H1 (cell line): ENCODE data around the gene METTL21C. TPM values are rescaled to one million over a fixed set of nuclear protein-coding genes. Genes with fewer than 3 reads are reported as not detected.

Experiments used
- CBX5 ChIP-seq: fragments of 300-800, 300-1000 bp; sonication (generic); IDR thresholded peaks from 2 replicates; pipeline ENCODE4 v1.7.1; 2016; ENCODE audit warnings: antibody characterized with exemption, low read length, low read depth
- GTF2F1 ChIP-seq: IDR thresholded peaks from 2 replicates; pipeline ENCODE4 v1.6.1; 2012; ENCODE audit warnings: low read depth, low read length, improper control_type of control experiment, borderline replicate concordance
- KDM4A ChIP-seq: IDR thresholded peaks from one replicate; pipeline ENCODE4 v1.7.1; 2012; ENCODE audit warnings: low read depth, mild to moderate bottlenecking, moderate library complexity, low read length, inconsistent platforms; ENCODE audit not compliant: severe bottlenecking
- RAD21 ChIP-seq, 2 experiments: IDR thresholded peaks in 1 of 2; conservative IDR thresholded peaks in 1 of 2; 2 replicates each; pipeline ENCODE4 v1.6.1; 2011; ENCODE audit warnings: low read depth in 2 of 2, low read length in 2 of 2, improper control_type of control experiment in 1 of 2, inconsistent platforms in 1 of 2, mild to moderate bottlenecking in 1 of 2, moderate library complexity in 1 of 2
- RBBP5 ChIP-seq: IDR thresholded peaks from 2 replicates; pipeline ENCODE4 v1.7.1; 2012; ENCODE audit warnings: low read depth, mild to moderate bottlenecking, inconsistent platforms, low read length, moderate library complexity, borderline replicate concordance
- polyA plus RNA-seq, 7 experiments: library from polyadenylated mRNA; depleted of rRNA in 3 of 7; stranded (reverse) in 5 of 7; unstranded in 2 of 7; fragments of >200 nt in 5 of 7; fragments of 200-250 nt in 2 of 7; gene quantifications; 1 replicate in 5 of 7; 2 replicates in 1 of 7; 4 replicates in 1 of 7; pipeline versions ENCODE4 v1.2.1 to v1.2.3, GENCODE V29; 2011 to 2013; ENCODE audit warnings: missing spikeins in 2 of 7, mixed read lengths in 2 of 7
- total RNA-seq: library from RNA; stranded (reverse); fragmentation: NEBNext Ultra II Directional; extraction: Animal tissue kit (Norgen Biotek cat#: 25700); gene quantifications from 2 replicates; pipeline ENCODE4 v1.2.1, GENCODE V29; 2021
- TF ChIP-seq, protein P1 (sequence below): IDR thresholded peaks from 2 replicates; pipeline ENCODE4 v1.6.1; 2012; ENCODE audit warnings: inconsistent platforms
- TF ChIP-seq, protein P2 (sequence below): IDR thresholded peaks from 2 replicates; pipeline ENCODE4 v1.6.1; 2012; ENCODE audit warnings: low read length, inconsistent platforms

METTL21C gene
- total and polyA plus RNA-seq, 2 of the 8 experiments (the other 6 are each of a cell fraction or from before 2014, with no cell fraction given) = not detected

DNA sequence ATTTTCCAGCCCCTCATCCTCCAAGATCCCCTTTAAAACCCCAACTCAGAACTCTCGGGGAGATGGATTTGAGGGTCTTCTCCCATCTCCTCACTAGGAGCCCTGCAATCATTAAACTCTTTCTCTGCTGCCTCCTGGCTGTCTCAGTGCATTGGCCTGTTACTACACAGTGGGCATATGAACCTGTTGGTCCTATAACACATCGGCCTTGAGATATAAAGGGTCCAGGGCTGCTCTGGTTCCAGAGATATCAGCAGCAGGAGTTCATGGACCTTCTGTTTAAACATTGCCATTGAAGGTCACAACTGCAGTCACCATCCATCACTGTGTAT, 3.8 kb upstream of the METTL21C start (continued):
- TF ChIP-seq GTF2F1 (no peak), RAD21 (IDR thresholded peaks at IDR 0.05 in 1 of 2, conservative IDR thresholded peaks at IDR 0.05 in 1 of 2; ENCODE audit: low read depth in 2 of 2, low read length in 2 of 2) (no peak), RBBP5 (no peak), CBX5 (no peak), KDM4A (no peak)
- TF ChIP-seq, protein P1, sequence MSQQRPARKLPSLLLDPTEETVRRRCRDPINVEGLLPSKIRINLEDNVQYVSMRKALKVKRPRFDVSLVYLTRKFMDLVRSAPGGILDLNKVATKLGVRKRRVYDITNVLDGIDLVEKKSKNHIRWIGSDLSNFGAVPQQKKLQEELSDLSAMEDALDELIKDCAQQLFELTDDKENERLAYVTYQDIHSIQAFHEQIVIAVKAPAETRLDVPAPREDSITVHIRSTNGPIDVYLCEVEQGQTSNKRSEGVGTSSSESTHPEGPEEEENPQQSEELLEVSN = no peak
- TF ChIP-seq, protein P2, sequence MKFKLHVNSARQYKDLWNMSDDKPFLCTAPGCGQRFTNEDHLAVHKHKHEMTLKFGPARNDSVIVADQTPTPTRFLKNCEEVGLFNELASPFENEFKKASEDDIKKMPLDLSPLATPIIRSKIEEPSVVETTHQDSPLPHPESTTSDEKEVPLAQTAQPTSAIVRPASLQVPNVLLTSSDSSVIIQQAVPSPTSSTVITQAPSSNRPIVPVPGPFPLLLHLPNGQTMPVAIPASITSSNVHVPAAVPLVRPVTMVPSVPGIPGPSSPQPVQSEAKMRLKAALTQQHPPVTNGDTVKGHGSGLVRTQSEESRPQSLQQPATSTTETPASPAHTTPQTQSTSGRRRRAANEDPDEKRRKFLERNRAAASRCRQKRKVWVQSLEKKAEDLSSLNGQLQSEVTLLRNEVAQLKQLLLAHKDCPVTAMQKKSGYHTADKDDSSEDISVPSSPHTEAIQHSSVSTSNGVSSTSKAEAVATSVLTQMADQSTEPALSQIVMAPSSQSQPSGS = no peak
